Smooth muscle cell of the brain vasculature (primary cell): ENCODE data around the gene AASDHPPT.
"Not testable (repeated sequence)": the region's sequence is repeated elsewhere in the genome, so short reads cannot be mapped to it uniquely, and the experiment has no call there.

Experiments
- DNase-seq: peaks from one replicate; pipeline ENCODE4 v3.0.0-alpha.2; 2012; ENCODE audit warnings: low read depth, low spot score

AASDHPPT gene

GRCh38 chr11:106077609-106078455, at the start of gene AASDHPPT:
Gene AASDHPPT, plus strand, starts transcription at chr11:106077662. Its CDS starts 49 bp downstream, at chr11:106077711.
- DNase-seq, result peak; percentile 4

- no peak for DNase-seq
Observed at GRCh38 chr11:106030609-106031008, 46.9 kb upstream of the AASDHPPT start.

GRCh38 chr11:106031202-106031810, 46.2 kb upstream of the AASDHPPT start:
- DNase-seq, result no peak

GRCh38 chr11:106031936-106032335, 45.5 kb upstream of the AASDHPPT start:
- DNase-seq, result no peak

- no peak for DNase-seq
Observed at GRCh38 chr11:106032861-106033260, 44.6 kb upstream of the AASDHPPT start.

- DNase-seq, result no peak
Observed at GRCh38 chr11:106043540-106043939, 33.9 kb upstream of the AASDHPPT start.

GRCh38 chr11:106047631-106048030, 29.8 kb upstream of the AASDHPPT start:
- no peak for DNase-seq

GRCh38 chr11:106049727-106050476, 27.6 kb upstream of the AASDHPPT start:
- DNase-seq, result no peak

- no peak for DNase-seq
Observed at GRCh38 chr11:106051103-106051502, 26.4 kb upstream of the AASDHPPT start.

GRCh38 chr11:106058377-106058776, 19.1 kb upstream of the AASDHPPT start:
- not testable (repeated sequence) for DNase-seq

- DNase-seq, result no peak
Observed at GRCh38 chr11:106059617-106060016, 17.8 kb upstream of the AASDHPPT start.

- no peak for DNase-seq
Observed at GRCh38 chr11:106061249-106061784, 16.1 kb upstream of the AASDHPPT start.

GRCh38 chr11:106061954-106062949, 15.2 kb upstream of the AASDHPPT start:
- no peak for DNase-seq

GRCh38 chr11:106063009-106063408, 14.5 kb upstream of the AASDHPPT start:
- DNase-seq, result no peak

GRCh38 chr11:106070606-106071005, 6.9 kb upstream of the AASDHPPT start:
- no peak for DNase-seq

GRCh38 chr11:106072804-106073203, 4.7 kb upstream of the AASDHPPT start:
- DNase-seq, result no peak

- DNase-seq, result no peak
Observed at GRCh38 chr11:106076171-106076918, 1.1 kb upstream of the AASDHPPT start.

GRCh38 chr11:106076919-106077608, 398 bp upstream of the AASDHPPT start, which contains the start of gene KBTBD3:
Gene KBTBD3, minus strand, starts transcription at chr11:106077347. Its CDS starts 18,250 bp downstream, at chr11:106059097.
- peak; percentile 99 for DNase-seq

GRCh38 chr11:106082096-106082495, 4.6 kb downstream of the AASDHPPT start:
- DNase-seq, result no peak
